Renal cortex interstitium (tissue), 11 donors: ENCODE data around the gene ARHGAP24. TPM values are rescaled to one million over a fixed set of nuclear protein-coding genes. Genes with fewer than 3 reads are reported as not detected.

Experiments
- DNase-seq, 11 donors: peaks; one replicate each; pipeline ENCODE4 v3.0.0-alpha.2; 2013; ENCODE audit warnings: low read depth in 9 of 11, low spot score in 4 of 11; ENCODE audit errors: extremely low read depth in 1 of 11
- polyA plus RNA-seq, 3 donors: library from polyadenylated mRNA; unstranded; fragments of 120-200 nt; gene quantifications; one replicate each; pipeline ENCODE4 v1.2.1, GENCODE V29; 2013; ENCODE audit not compliant: insufficient read length in 3 of 3

Gene ARHGAP24
- polyA plus RNA-seq, 3 donors: 101 to 124 (median 118) TPM

DNA sequence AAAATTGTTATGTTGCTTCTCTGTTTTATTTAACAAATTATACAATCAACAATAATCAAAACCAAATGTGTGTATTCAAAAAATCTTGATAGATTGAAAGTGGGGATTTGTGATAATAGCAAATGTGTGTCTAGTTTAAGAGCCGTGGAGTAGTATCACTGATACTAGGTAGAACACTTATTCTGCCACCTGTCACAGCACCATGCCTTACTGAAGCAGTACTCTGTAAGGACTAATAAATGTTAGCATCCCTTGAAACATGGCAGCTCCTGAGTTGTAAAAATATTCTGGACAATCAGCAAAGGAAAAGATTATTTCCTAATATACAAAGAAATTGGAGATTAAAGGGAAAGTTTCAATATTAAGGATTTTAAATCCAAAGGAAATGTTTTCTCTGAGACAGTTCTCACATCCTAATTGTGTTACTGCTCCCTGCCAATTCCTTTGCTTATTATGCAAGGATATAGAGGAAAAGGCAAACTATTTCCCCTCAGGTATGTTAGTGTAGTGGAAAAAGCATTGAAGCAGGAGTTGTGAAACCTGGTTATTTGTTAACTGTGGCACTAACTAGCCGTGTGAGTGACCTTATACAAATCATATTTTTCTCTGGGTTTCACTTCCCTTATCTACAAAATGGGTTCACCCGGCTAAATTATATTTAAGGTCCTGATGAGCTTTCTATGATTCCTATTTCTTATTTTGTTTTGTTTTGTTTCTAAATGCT, 303.1 kb downstream of the ARHGAP24 start:
- DNase-seq: no peak

- peak in 1 of 11 donors; percentile 37 for DNase-seq
Measured at GRCh38 chr4:85778632-85779131, 303.7 kb downstream of the ARHGAP24 start.

GRCh38 chr4:85779165-85779564, 304.2 kb downstream of the ARHGAP24 start:
- DNase-seq: peak in 2 of 11 donors; percentile 27 to 42

DNA sequence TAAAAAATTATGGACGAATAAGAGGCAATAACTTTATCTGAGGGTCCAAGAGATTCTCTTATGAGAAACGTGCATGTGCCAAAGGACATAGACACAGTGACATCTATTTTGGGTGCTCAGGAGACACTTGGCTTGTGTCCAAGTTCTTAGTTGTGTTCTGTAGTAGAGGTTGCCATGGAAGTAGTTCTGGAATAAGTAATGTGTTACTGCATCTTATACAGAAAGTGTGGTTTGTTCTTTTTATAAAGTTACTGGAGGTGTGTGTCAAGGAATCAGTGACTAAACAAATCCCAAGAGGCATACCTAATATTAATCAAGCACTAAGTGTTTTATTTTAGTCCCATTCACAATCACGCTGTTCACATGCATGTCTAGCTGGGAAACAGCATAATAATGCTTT, 305.7 kb downstream of the ARHGAP24 start:
- DNase-seq: no peak

DNA sequence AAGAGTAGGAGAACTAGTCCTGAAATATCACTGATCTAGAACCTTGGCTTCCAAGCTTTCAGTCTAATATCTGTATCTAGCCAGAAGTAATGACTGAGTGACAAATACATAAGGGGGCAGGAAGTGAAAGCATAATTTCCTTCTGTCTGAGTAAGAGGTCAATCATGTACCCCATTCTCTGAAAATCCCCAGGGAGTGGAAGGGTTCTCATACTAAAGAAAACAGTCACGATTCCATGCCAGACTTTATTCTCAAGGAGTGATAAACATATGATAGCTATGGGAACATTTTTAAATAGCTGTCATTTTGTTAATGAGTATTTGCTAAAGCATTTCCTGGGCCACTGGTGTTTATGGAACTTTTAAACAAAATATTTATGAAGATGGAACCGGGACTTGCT, 308.5 kb downstream of the ARHGAP24 start:
- DNase-seq: no peak

GRCh38 chr4:85783900-85784299, 308.9 kb downstream of the ARHGAP24 start:
- no peak for DNase-seq

DNA sequence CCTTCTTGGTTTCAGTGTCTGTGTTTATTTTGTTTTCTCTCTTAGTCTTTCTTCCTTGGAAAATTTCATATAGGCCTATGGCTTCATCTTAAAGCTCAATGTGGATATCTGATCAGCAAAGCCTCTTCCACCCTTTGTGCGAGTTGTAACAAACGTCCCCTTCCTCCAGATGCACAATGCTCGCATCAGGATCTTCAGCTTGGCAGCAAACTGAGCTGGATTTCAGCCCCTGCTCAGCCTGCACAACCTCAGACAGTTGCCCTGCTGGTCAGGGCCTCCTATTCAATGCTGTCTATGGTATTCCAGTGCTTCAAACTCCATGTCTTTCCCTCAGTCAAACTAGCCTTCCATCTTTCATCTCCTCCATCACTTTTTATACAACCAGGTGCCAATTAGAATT, 309.4 kb downstream of the ARHGAP24 start:
- DNase-seq: no peak

DNA sequence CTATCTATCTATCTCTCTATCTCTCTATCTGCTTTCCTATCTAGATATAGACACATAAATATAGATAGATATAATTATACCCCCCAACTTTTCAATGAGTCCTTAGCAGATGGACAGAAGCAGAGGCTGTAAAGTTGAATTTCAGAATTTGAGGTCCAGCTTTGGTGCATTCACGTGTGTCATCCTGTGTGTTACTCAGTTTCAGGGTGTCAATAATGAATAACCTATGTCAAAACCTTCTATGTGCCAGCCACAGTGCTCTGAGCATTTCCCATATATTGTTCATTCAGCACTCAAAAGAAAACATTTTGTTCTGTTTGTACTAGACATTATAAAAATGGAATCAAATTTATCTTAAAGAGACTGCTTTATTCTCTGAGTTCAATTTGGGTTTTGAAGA, 310.0 kb downstream of the ARHGAP24 start:
- no peak for DNase-seq

DNA sequence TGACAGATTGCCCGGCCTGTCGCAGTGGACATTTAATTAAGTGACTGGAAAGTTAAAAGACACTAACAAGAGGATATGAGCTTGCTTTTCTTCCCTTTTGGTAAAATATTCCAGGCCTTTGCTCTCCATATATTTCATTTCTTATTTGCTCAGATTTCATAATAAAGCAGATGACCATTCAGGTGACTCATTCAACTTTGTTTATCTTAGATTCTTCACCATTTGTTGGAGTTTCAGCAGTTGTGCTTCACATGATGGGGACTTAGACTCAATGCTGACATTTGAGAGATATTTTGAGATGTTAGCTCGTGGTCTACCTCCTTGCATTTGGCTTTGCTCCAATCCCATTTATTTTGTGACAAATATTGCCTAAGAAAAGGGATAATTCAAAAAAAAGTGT, 312.2 kb downstream of the ARHGAP24 start:
- DNase-seq: no peak

- no peak for DNase-seq
Measured at GRCh38 chr4:85788604-85789003, 313.7 kb downstream of the ARHGAP24 start.

GRCh38 chr4:85789241-85789640, 314.3 kb downstream of the ARHGAP24 start:
- DNase-seq: no peak

- DNase-seq: peak in 2 of 11 donors; percentile 64 to 71
Measured at GRCh38 chr4:85790582-85790981, 315.6 kb downstream of the ARHGAP24 start.

DNA sequence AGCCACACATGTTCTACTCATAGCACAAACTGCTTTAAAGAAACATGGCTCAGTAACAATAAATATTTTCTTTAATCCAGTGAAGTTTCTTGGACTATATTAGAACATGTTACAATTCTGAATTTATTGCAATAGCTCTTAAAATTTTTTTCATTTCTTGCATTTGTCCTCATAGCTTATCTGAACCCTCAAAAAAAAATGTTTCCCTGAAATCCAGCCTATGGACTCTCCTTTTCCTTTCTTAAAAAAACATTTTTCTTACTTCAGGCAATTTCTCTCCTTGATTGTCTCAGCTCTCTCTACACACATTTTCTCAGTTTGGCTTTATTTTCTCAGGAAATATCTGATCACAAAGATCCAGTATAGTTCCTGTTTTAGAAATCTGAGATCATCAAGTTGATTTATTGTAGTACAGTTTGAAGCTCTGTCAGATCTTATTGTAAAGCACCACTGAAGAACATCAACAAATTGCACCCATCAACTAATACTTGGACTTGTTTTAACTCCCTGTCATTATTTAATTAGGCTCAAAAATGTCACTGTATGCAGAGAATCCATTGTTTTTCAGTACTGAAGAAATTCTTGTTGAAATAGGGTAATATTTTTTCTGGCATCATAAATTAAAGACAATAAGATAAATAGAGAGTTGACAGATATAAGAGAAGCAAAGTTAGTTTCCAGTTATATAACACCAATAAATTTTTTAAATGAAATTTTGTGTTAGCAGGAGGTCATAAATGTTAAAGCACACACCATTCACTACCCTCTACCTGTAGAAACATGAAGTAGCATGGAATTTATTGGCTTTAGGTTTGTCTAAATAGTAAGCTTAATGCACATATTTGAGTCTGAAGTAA, 317.7 kb downstream of the ARHGAP24 start:
- DNase-seq: peak in 2 of 11 donors; percentile 49 to 58

- DNase-seq: no peak
Measured at GRCh38 chr4:85793233-85793585, 318.3 kb downstream of the ARHGAP24 start.

- no peak for DNase-seq
Measured at GRCh38 chr4:85798012-85798770, 323.2 kb downstream of the ARHGAP24 start.

DNA sequence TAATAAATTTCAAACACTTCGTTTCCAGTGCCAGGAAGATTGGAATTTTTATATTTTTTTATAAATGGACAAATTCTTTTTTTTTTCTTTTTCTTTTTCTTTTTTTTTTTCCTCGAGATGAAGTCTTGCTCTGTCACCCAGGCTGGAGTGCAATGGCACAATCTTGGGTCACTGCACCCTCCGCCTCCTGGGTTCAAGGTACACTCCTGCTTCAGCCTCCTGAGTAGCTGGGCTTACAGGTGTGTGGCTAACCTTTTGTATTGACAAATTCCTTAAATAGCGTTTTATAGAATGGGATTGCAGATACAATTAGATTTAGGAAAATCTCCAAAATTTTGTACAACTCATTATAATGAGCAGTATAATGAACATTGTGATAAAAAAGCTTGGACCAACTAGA, 328.9 kb downstream of the ARHGAP24 start:
- no peak for DNase-seq

DNA sequence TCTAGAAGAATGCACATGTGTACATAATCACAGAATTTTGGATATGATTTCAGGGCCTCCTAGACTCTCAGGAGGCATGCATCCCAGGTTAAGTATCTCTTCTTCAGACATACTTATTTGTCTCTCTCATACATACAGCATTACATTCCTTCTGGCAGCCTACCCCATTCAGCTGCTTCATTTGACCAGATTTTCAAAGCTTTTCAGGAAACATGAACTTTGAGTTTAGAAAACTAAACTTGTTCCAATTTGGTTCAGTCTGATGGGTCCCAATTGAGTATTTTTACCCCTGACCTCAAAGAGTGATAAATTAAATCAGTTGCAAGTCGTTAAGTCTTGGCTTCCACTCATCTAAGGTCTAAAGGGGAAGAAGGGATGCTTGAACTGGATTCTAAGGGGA, 330.9 kb downstream of the ARHGAP24 start:
- DNase-seq: no peak

DNA sequence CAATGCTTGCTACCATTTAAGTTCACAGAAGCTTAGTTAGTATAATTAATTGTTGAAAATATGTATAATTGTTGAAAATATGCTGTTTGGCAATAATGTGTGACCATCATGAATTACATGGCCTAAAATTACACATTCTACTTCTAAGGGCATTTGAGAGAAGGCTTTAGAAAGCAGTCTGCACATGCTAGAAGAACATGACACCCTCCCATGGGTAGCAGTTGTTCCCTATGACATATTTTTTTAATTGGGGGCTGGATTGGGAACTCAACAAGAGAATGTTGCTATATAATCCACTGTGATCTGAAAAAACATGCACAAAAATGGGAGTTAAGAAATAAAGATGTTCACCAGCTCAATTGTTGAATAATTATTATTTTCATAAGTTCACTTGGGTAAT, 331.4 kb downstream of the ARHGAP24 start:
- no peak for DNase-seq

DNA sequence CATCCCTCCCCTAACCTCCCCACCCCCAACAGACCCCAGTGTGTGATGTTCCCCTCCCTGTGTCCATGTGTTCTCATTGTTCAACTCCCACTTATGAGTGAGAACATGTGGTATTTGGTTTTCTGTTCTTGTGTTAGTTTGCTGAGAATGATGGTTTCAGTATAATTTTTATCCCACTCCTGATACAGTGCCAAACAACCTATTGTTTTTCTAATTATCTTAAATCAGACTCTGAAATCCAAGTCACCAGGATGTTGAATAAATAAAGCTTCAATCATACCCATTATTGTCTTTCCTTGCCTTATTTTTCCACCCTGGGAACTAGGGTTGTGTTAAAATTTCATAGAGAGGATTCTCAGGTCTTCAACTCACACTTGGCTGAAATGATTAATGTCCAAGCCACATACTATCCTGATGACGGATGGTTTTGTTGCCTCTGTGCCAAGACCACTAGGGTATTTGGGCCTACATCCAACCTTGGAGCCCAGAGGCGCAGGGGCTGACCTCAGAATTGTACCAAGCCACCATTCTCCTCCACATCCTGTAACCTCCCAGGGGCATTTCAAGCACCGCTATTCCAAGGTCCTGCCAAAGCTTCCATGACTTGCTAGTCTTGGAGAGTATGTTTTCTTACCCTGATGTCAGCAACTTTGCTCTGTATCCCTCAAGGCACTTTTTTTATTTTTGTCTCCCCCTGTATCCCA, 332.4 kb downstream of the ARHGAP24 start:
- DNase-seq: no peak
